ENCODE measurements around the gene BMP6. TPM values are rescaled to one million over a fixed set of nuclear protein-coding genes. Genes with fewer than 3 reads are reported as not detected.

Gene BMP6
- total RNA-seq, 1 experiment from 2014 or later: 1.6 TPM

GRCh38 chr6:7894262-7895124 lies 168.6 kb downstream of the BMP6 start (continued):
- no peak for TF ChIP-seq REST (IDR thresholded peaks at IDR 0.05; ENCODE audit: low read depth)
- no peak for TF ChIP-seq EZH2phosphoT487 (IDR thresholded peaks at IDR 0.05; ENCODE audit: borderline replicate concordance)
- no peak for TF ChIP-seq ZFX (IDR thresholded peaks at IDR 0.05)
- TF ChIP-seq, protein P1, sequence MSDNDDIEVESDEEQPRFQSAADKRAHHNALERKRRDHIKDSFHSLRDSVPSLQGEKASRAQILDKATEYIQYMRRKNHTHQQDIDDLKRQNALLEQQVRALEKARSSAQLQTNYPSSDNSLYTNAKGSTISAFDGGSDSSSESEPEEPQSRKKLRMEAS (IDR thresholded peaks at IDR 0.05): no peak
- no peak for TF ChIP-seq POLR2A (IDR thresholded peaks at IDR 0.05; ENCODE audit: borderline replicate concordance, extremely low read depth, insufficient read depth, insufficient read length)
- TF ChIP-seq EGR1 (IDR thresholded peaks at IDR 0.05; ENCODE audit: low read depth): no peak

DNA sequence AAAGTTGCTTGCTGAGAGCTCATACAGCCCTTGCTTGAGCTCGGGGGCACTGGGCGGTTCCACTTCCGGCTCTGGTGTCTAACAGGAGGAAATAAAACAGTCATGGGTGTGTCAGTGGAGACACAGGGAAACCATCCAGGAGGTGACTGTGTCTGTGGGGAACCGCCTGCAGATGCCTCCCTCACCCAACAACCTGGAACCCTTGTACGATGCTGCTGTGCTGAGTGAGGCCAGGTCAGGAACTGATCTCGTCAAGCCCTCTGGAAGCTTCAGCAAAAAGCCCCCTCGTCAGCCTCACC lies 169.2 kb downstream of the BMP6 start:
- peaks cover 59 to 63% of the 10 kb centered on the region in 2 experiments for H3K36me3 ChIP-seq (ENCODE audit: control insufficient read depth in 1 of 2, insufficient read depth in 2 of 2, low read length in 2 of 2)
- ChIA-PET POLR2A (no interaction called here), CTCF (no interaction called here), RAD21 (ENCODE audit: low non-redundant PET in 1 of 2, low total read pairs in 2 of 2, uncharacterized antibody in 2 of 2, unreplicated experiment in 2 of 2) (no interaction called here)
- intact Hi-C loops (cut with micrococcal nuclease): loop anchor here (5.0 kb wide), 1 partner anchor 97 kb away; no protein-coding TSS in a partner anchor
- DNase-seq (ENCODE audit: low read depth, low spot score): no peak
- H3K4me3 ChIP-seq (replicated peaks in 1 of 2; ENCODE audit: low read depth in 1 of 2, low read length in 2 of 2): no peak overlapping the region
- H3K4me1 ChIP-seq (ENCODE audit: control insufficient read depth in 1 of 2, insufficient read depth in 2 of 2, low read length in 2 of 2): no peaks in the 10 kb centered on the region
- H2AFZ ChIP-seq (ENCODE audit: low read depth, low read length, poor library complexity, severe bottlenecking): no peak overlapping the region
- H3K27ac ChIP-seq (ENCODE audit: low read depth, low read length): no peak overlapping the region
- H4K20me1 ChIP-seq (ENCODE audit: insufficient read depth): no peaks in the 10 kb centered on the region
- ATAC-seq: no peak
- no peak overlapping the region for H3K4me2 ChIP-seq (ENCODE audit: low read length)
- TF ChIP-seq FOSL1 (IDR thresholded peaks at IDR 0.05; ENCODE audit: low read depth) (no peak), ELF1 (IDR thresholded peaks at IDR 0.05; ENCODE audit: borderline replicate concordance, low read depth) (no peak), CTCF (IDR thresholded peaks at IDR 0.05 in 2 of 3, conservative IDR thresholded peaks at IDR 0.05 in 1 of 3; ENCODE audit: borderline replicate concordance in 1 of 3, insufficient read depth in 1 of 3, low read depth in 2 of 3, low read length in 2 of 3) (no peak), CEBPB (IDR thresholded peaks at IDR 0.05; ENCODE audit: low read depth) (no peak), SRF (IDR thresholded peaks at IDR 0.05; ENCODE audit: low read depth) (no peak), REST (IDR thresholded peaks at IDR 0.05; ENCODE audit: low read depth) (no peak), EGR1 (IDR thresholded peaks at IDR 0.05; ENCODE audit: low read depth) (no peak), JUND (IDR thresholded peaks at IDR 0.05) (no peak), POLR2A (IDR thresholded peaks at IDR 0.05; ENCODE audit: borderline replicate concordance, extremely low read depth, insufficient read depth, insufficient read length) (no peak)
- H3K9ac ChIP-seq (ENCODE audit: low read length): no peak overlapping the region
- no peaks in the 10 kb centered on the region for H3K9me3 ChIP-seq (ENCODE audit: control insufficient read depth in 1 of 2, insufficient read depth in 1 of 2, low read depth in 1 of 2, low read length in 2 of 2)
- H3K79me2 ChIP-seq (ENCODE audit: insufficient read depth, low read length): peaks cover 41% of the 10 kb centered on the region
- no TSS peak for BruUV-seq (replicated peaks)
- no peaks in the 10 kb centered on the region for H3K27me3 ChIP-seq (ENCODE audit: insufficient read depth, low read length)
- no peaks in the 10 kb centered on the region for H3K9me2 ChIP-seq (ENCODE audit: insufficient read depth)

Data from HCT116 (cell line).